HepG2 (cell line): ENCODE results near the gene EFNA4. TPM values are rescaled to one million over a fixed set of nuclear protein-coding genes. Genes with fewer than 3 reads are reported as not detected.

ENCODE experiments used
- DMAP1 ChIP-seq: IDR thresholded peaks from 2 replicates; pipeline ENCODE4 v1.6.1; 2016
- EP300 ChIP-seq, 3 experiments: sonication (generic) in 1 of 3; formaldehyde crosslinking in 1 of 3; IDR thresholded peaks; 2 replicates each; pipeline versions ENCODE4 v1.5.1 to v1.6.1; 2011 to 2020; ENCODE audit warnings: low read depth in 2 of 3, low read length in 2 of 3, borderline replicate concordance in 1 of 3, improper control_type of control experiment in 1 of 3, mild to moderate bottlenecking in 1 of 3, missing genetic modification reagents in 1 of 3, moderate library complexity in 1 of 3
- JARID2 ChIP-seq: sonication (generic); formaldehyde crosslinking; IDR thresholded peaks from 2 replicates; pipeline ENCODE4 v1.8.1; 2023; ENCODE audit warnings: missing genetic modification reagents, inconsistent platforms; ENCODE audit not compliant: insufficient replicate concordance
- KLF16 ChIP-seq, 2 experiments: sonication (generic) in 1 of 2; formaldehyde crosslinking in 1 of 2; IDR thresholded peaks; 2 replicates each; pipeline versions ENCODE4 v1.6.1 to v1.8.0; 2016 to 2023; ENCODE audit warnings: missing genetic modification reagents in 2 of 2, missing compliant biosample characterization in 1 of 2
- MAZ ChIP-seq, 2 experiments: sonication (generic) in 1 of 2; formaldehyde crosslinking in 1 of 2; IDR thresholded peaks; 2 replicates each; pipeline versions ENCODE4 v1.5.0 to v1.6.1; 2012 to 2020; ENCODE audit warnings: low read depth in 2 of 2, mild to moderate bottlenecking in 2 of 2, borderline replicate concordance in 1 of 2, improper control_type of control experiment in 1 of 2, low read length in 1 of 2, missing genetic modification reagents in 1 of 2, moderate library complexity in 1 of 2
- SALL1 ChIP-seq: sonication (generic); formaldehyde crosslinking; IDR thresholded peaks from 2 replicates; pipeline ENCODE4 v1.8.0; 2022; ENCODE audit warnings: mild to moderate bottlenecking, missing genetic modification reagents
- SPEN ChIP-seq: sonication (generic); formaldehyde crosslinking; IDR thresholded peaks from 2 replicates; pipeline ENCODE4 v1.5.1; 2020; ENCODE audit warnings: low read depth, mild to moderate bottlenecking, missing genetic modification reagents
- YY1 ChIP-seq: IDR thresholded peaks from 2 replicates; pipeline ENCODE4 v1.6.1; 2011; ENCODE audit warnings: low read length, low read depth, moderate library complexity, mild to moderate bottlenecking; ENCODE audit not compliant: insufficient read depth, insufficient replicate concordance
- ZNF556 ChIP-seq: sonication (generic); formaldehyde crosslinking; IDR thresholded peaks from 2 replicates; pipeline ENCODE4 v1.4.0; 2020; ENCODE audit warnings: mild to moderate bottlenecking, missing genetic modification reagents, borderline replicate concordance
- polyA plus RNA-seq, 8 experiments: library from polyadenylated mRNA; depleted of rRNA in 3 of 8; stranded (reverse) in 7 of 8; unstranded in 1 of 8; fragments of >200 nt; fragmentation: Illumina TruSeq in 4 of 8; extraction: Trizol in 4 of 8; gene quantifications; 2 replicates each; pipeline versions ENCODE4 v1.2.1 to v1.2.3, GENCODE V29; 2011 to 2016; ENCODE audit warnings: low read depth in 4 of 8, missing spikeins in 1 of 8, mixed read lengths in 1 of 8; ENCODE audit not compliant: insufficient read depth in 1 of 8
- total RNA-seq, 5 experiments: library from RNA; depleted of rRNA; stranded (reverse); fragments of >200 nt; fragmentation: Illumina TruSeq; extraction: Trizol; gene quantifications; 2 replicates each; pipeline ENCODE4 v1.2.3, GENCODE V29; 2016; ENCODE audit warnings: low read depth in 1 of 5
- TF ChIP-seq, protein P1 (sequence below), 2 experiments: fragments of 450-650 bp in 1 of 2; sonication (generic) in 1 of 2; formaldehyde crosslinking in 1 of 2; IDR thresholded peaks; 2 replicates each; pipeline versions ENCODE4 v1.6.1 to v1.8.0; 2016 to 2022; ENCODE audit warnings: antibody characterized with exemption in 1 of 2, mild to moderate bottlenecking in 1 of 2, missing genetic modification reagents in 1 of 2
- TF ChIP-seq, protein P2 (sequence below): sonication (generic); formaldehyde crosslinking; IDR thresholded peaks from 2 replicates; pipeline ENCODE4 v1.9.0; 2022; ENCODE audit warnings: missing genetic modification reagents, mild to moderate bottlenecking, borderline replicate concordance
- TF ChIP-seq, protein P3 (sequence below): sonication (generic); formaldehyde crosslinking; conservative IDR thresholded peaks from 2 replicates; pipeline ENCODE4 v1.4.0; 2020; ENCODE audit warnings: missing genetic modification reagents
- TF ChIP-seq, protein P4 (sequence below): sonication (generic); formaldehyde crosslinking; IDR thresholded peaks from 2 replicates; pipeline ENCODE4 v1.4.0; 2020; ENCODE audit warnings: missing genetic modification reagents

The EFNA4 gene
- total and polyA plus RNA-seq, 2 of the 13 experiments (the other 11 are each of a cell fraction or from before 2014, with no cell fraction given), result 12.0 to 17.2 TPM

DNA sequence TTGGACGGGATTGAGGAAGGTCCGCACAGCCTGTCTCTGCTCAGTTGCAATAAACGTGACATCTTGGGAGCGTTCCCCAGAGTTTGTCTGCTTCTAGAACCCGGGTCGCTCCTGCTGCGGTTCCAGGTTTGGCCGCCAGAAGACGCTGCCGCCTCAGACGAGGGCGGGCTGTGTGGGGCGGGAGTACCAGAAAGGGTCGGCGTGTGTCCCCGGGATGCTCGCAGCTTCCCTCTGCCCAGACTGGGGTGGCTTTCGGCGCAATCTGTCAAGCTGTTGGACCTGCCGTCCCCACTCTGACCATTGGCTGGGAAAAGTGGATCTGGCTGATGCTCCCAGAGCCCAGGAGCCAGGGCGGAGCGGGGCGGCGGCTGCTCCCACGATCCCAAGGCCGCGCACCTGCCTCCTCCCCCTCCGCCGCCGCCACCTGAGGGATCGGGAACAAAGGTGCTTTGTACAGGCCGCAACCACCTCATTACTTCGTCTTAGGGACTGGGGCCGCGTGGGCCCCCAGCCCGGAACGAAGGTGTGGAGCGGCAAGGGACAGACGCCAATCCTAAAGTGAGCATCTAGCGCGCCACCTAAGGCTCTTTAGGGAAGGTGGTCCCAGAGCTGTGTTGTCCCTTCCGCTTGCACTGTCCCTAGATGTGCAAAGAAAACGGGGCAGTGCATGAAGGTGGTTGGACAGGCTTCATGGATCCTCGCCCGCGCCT lies 683 bp upstream of the EFNA4 start (continued):
- TF ChIP-seq, protein P1, sequence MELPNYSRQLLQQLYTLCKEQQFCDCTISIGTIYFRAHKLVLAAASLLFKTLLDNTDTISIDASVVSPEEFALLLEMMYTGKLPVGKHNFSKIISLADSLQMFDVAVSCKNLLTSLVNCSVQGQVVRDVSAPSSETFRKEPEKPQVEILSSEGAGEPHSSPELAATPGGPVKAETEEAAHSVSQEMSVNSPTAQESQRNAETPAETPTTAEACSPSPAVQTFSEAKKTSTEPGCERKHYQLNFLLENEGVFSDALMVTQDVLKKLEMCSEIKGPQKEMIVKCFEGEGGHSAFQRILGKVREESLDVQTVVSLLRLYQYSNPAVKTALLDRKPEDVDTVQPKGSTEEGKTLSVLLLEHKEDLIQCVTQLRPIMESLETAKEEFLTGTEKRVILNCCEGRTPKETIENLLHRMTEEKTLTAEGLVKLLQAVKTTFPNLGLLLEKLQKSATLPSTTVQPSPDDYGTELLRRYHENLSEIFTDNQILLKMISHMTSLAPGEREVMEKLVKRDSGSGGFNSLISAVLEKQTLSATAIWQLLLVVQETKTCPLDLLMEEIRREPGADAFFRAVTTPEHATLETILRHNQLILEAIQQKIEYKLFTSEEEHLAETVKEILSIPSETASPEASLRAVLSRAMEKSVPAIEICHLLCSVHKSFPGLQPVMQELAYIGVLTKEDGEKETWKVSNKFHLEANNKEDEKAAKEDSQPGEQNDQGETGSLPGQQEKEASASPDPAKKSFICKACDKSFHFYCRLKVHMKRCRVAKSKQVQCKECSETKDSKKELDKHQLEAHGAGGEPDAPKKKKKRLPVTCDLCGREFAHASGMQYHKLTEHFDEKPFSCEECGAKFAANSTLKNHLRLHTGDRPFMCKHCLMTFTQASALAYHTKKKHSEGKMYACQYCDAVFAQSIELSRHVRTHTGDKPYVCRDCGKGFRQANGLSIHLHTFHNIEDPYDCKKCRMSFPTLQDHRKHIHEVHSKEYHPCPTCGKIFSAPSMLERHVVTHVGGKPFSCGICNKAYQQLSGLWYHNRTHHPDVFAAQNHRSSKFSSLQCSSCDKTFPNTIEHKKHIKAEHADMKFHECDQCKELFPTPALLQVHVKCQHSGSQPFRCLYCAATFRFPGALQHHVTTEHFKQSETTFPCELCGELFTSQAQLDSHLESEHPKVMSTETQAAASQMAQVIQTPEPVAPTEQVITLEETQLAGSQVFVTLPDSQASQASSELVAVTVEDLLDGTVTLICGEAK (IDR thresholded peaks at IDR 0.05), result no peak
- TF ChIP-seq, protein P1 (CRISPR knock-in tag; IDR thresholded peaks at IDR 0.05), result 0 out of 2 replicates have a peak, but pooled peaks have one; percentile 45
- peak; percentile 33 for TF ChIP-seq YY1
- TF ChIP-seq, protein P2, sequence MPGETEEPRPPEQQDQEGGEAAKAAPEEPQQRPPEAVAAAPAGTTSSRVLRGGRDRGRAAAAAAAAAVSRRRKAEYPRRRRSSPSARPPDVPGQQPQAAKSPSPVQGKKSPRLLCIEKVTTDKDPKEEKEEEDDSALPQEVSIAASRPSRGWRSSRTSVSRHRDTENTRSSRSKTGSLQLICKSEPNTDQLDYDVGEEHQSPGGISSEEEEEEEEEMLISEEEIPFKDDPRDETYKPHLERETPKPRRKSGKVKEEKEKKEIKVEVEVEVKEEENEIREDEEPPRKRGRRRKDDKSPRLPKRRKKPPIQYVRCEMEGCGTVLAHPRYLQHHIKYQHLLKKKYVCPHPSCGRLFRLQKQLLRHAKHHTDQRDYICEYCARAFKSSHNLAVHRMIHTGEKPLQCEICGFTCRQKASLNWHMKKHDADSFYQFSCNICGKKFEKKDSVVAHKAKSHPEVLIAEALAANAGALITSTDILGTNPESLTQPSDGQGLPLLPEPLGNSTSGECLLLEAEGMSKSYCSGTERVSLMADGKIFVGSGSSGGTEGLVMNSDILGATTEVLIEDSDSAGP (CRISPR knock-in tag), result peak; percentile 69
- TF ChIP-seq JARID2, result no peak
- no peak for TF ChIP-seq DMAP1 (CRISPR knock-in tag)
- TF ChIP-seq SPEN (CRISPR knock-in tag), result peak; percentile 33; the same call in 1 of the 2 replicates
- peak; percentile 24; the same call in 1 of the 2 replicates for TF ChIP-seq SALL1 (CRISPR knock-in tag)
- TF ChIP-seq KLF16 (CRISPR knock-in tag; IDR thresholded peaks at IDR 0.05), result no peak
- TF ChIP-seq, protein P3, sequence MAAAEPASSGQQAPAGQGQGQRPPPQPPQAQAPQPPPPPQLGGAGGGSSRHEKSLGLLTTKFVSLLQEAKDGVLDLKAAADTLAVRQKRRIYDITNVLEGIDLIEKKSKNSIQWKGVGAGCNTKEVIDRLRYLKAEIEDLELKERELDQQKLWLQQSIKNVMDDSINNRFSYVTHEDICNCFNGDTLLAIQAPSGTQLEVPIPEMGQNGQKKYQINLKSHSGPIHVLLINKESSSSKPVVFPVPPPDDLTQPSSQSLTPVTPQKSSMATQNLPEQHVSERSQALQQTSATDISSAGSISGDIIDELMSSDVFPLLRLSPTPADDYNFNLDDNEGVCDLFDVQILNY (CRISPR knock-in tag), result no peak
- peak; percentile 60; the same call in 1 of the 2 replicates for TF ChIP-seq MAZ (IDR thresholded peaks at IDR 0.05; ENCODE audit: borderline replicate concordance, low read depth, low read length)
- TF ChIP-seq MAZ (CRISPR knock-in tag; IDR thresholded peaks at IDR 0.05; ENCODE audit: low read depth), result peak; percentile 47; the same call in 1 of the 2 replicates
- TF ChIP-seq EP300 (IDR thresholded peaks at IDR 0.05; ENCODE audit: low read depth in 2 of 2, low read length in 2 of 2), result peak in 1 of 2 experiments; percentile 7; a peak in 1 of 4 replicates
- no peak for TF ChIP-seq EP300 (CRISPR knock-in tag; IDR thresholded peaks at IDR 0.05; ENCODE audit: borderline replicate concordance)
- TF ChIP-seq ZNF556, result peak; percentile 22; the same call in 1 of the 2 replicates
- TF ChIP-seq, protein P4, sequence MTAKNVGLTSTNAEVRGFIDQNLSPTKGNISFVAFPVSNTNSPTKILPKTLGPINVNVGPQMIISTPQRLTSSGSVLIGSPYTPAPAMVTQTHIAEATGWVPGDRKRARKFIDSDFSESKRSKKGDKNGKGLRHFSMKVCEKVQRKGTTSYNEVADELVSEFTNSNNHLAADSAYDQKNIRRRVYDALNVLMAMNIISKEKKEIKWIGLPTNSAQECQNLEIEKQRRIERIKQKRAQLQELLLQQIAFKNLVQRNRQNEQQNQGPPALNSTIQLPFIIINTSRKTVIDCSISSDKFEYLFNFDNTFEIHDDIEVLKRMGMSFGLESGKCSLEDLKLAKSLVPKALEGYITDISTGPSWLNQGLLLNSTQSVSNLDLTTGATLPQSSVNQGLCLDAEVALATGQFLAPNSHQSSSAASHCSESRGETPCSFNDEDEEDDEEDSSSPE (CRISPR knock-in tag), result 0 out of 2 replicates have a peak, but pooled peaks have one; percentile 22
